Measurements from ENCODE around the gene SERAC1.

SERAC1 gene

DNA sequence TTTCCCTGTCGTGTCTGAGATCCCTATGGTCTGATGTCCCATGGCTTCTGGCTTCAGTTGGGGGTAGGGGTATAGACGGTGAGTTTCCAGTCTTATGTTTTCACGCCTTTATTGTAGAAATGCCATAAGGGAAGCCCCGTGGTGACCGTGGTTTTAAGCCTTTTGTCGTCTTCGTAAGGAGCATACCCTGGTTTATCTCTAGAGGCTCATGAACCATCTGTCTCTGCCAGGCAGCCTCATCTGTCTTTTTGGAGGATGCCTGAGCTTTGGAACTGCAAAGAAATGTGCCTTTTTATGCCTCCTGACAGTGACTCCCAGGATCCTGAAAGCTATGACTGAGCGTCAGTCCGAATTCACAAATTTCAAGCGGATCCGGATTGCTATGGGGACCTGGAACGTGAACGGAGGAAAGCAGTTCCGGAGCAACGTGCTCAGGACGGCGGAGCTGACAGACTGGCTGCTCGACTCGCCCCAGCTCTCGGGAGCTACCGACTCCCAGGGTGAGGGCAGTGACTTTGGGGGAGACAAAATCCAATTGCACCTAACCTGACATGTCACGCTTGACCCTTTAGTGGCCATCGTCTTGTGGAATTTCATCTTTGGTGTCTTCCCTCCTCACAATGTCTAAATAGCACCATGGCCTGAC lies 101.8 kb downstream of the SERAC1 start:
- Histone ChIP-seq H4K20me1 (ENCODE audit: insufficient read depth, low read length) (no peaks in the 10 kb centered on the region), H3K27ac (ENCODE audit: low read depth, low read length, poor library complexity, severe bottlenecking) (no peak overlapping the region), H3K9ac (ENCODE audit: low read length) (no peak overlapping the region), H3K4me1 (ENCODE audit: insufficient read depth, low read length, severe bottlenecking) (no peaks in the 10 kb centered on the region), H3K79me2 (ENCODE audit: insufficient read depth, low read length) (no peaks in the 10 kb centered on the region), H3K9me3 (ENCODE audit: low read length) (no peaks in the 10 kb centered on the region), H3F3A (ENCODE audit: insufficient read depth, low read length) (no peaks in the 10 kb centered on the region), H3K9me2 (ENCODE audit: low read depth, low read length) (no peaks in the 10 kb centered on the region), H3K36me3 (ENCODE audit: insufficient read depth, low read length) (no peaks in the 10 kb centered on the region), H3K27me3 (ENCODE audit: insufficient read depth, low read length) (peaks cover 5% of the 10 kb centered on the region; the same call in 1 of the 2 replicates), H3K4me2 (ENCODE audit: low read length) (no peak overlapping the region), H2AFZ (ENCODE audit: low read length) (no peak overlapping the region), H3K4me3 (ENCODE audit: low read depth, low read length, poor library complexity, severe bottlenecking) (no peak overlapping the region)
- TF ChIP-seq, protein P1, sequence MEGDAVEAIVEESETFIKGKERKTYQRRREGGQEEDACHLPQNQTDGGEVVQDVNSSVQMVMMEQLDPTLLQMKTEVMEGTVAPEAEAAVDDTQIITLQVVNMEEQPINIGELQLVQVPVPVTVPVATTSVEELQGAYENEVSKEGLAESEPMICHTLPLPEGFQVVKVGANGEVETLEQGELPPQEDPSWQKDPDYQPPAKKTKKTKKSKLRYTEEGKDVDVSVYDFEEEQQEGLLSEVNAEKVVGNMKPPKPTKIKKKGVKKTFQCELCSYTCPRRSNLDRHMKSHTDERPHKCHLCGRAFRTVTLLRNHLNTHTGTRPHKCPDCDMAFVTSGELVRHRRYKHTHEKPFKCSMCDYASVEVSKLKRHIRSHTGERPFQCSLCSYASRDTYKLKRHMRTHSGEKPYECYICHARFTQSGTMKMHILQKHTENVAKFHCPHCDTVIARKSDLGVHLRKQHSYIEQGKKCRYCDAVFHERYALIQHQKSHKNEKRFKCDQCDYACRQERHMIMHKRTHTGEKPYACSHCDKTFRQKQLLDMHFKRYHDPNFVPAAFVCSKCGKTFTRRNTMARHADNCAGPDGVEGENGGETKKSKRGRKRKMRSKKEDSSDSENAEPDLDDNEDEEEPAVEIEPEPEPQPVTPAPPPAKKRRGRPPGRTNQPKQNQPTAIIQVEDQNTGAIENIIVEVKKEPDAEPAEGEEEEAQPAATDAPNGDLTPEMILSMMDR (IDR thresholded peaks at IDR 0.05; ENCODE audit: low read length): no peak
- no peak for TF ChIP-seq EZH2 (IDR thresholded peaks at IDR 0.05; ENCODE audit: borderline replicate concordance, low read length)

DNA sequence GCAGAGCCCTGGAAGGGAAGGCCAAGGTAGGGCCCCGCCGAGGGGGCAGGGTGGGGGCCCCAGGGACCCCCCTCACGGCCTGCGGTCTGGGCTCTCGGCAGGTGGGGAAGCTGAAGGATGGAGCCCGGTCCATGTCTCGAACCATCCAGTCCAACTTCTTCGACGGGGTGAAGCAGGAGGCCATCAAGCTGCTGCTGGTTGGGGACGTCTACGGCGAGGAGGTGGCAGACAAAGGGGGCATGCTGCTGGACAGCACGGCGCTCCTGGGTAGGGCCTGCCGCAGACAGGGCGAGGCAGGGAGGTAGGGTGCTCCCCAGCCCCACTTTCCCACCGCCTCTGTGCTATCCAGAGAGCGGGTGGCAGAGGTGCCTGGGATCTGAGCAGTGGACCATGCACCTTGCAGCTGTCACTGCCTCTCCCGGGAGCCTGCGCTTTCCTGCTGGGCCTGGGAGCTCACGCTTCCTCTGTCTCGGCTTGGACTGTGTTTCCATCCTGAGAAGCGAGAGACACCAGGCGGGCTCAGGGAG lies 103.3 kb downstream of the SERAC1 start:
- Histone ChIP-seq H3K27me3 (ENCODE audit: insufficient read depth, low read length) (peaks cover 5% of the 10 kb centered on the region; the same call in 1 of the 2 replicates), H3K9ac (ENCODE audit: low read length) (no peak overlapping the region), H4K20me1 (ENCODE audit: insufficient read depth, low read length) (no peaks in the 10 kb centered on the region), H3K4me1 (ENCODE audit: insufficient read depth, low read length, severe bottlenecking) (no peaks in the 10 kb centered on the region), H3K27ac (ENCODE audit: low read depth, low read length, poor library complexity, severe bottlenecking) (no peak overlapping the region), H3K9me2 (ENCODE audit: low read depth, low read length) (no peaks in the 10 kb centered on the region), H3K9me3 (ENCODE audit: low read length) (no peaks in the 10 kb centered on the region), H2AFZ (ENCODE audit: low read length) (no peak overlapping the region), H3K79me2 (ENCODE audit: insufficient read depth, low read length) (no peaks in the 10 kb centered on the region), H3K4me3 (ENCODE audit: low read depth, low read length, poor library complexity, severe bottlenecking) (no peak overlapping the region), H3K4me2 (ENCODE audit: low read length) (no peak overlapping the region), H3K36me3 (ENCODE audit: insufficient read depth, low read length) (no peaks in the 10 kb centered on the region), H3F3A (ENCODE audit: insufficient read depth, low read length) (no peaks in the 10 kb centered on the region)
- TF ChIP-seq EZH2 (IDR thresholded peaks at IDR 0.05; ENCODE audit: borderline replicate concordance, low read length): no peak
- TF ChIP-seq, protein P1 (IDR thresholded peaks at IDR 0.05; ENCODE audit: low read length): no peak

DNA sequence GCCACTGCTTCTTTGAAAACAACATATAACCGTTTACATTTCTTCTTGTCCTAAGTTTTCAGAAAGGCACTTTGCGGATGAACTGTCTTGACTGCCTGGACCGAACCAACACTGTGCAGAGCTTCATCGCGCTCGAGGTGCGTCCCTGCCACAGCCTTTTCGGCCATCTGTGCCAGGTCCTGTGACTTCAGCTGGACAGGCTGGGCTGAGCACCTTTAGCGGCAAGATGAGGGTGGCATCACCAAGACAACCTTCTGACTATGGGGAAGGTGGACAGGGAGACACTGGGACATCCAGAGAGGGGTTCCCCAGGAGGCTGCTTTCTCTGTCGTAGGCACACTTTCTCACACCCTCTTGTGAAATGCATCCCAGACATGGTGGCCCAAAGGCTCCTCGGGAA lies 104.3 kb downstream of the SERAC1 start:
- no peaks in the 10 kb centered on the region for H3K4me1 ChIP-seq (ENCODE audit: insufficient read depth, low read length, severe bottlenecking)
- no peak overlapping the region for H2AFZ ChIP-seq (ENCODE audit: low read length)

More for the DNA sequence above, 104.3 kb downstream of the SERAC1 start:
- Histone ChIP-seq H3K4me3 (ENCODE audit: low read depth, low read length, poor library complexity, severe bottlenecking) (no peak overlapping the region), H3F3A (ENCODE audit: insufficient read depth, low read length) (no peaks in the 10 kb centered on the region), H3K4me2 (ENCODE audit: low read length) (no peak overlapping the region), H3K27me3 (ENCODE audit: insufficient read depth, low read length) (peaks cover 5% of the 10 kb centered on the region; the same call in 1 of the 2 replicates), H3K36me3 (ENCODE audit: insufficient read depth, low read length) (no peaks in the 10 kb centered on the region), H3K9me3 (ENCODE audit: low read length) (no peaks in the 10 kb centered on the region), H3K9me2 (ENCODE audit: low read depth, low read length) (no peaks in the 10 kb centered on the region), H4K20me1 (ENCODE audit: insufficient read depth, low read length) (no peaks in the 10 kb centered on the region), H3K79me2 (ENCODE audit: insufficient read depth, low read length) (no peaks in the 10 kb centered on the region), H3K9ac (ENCODE audit: low read length) (no peak overlapping the region), H3K27ac (ENCODE audit: low read depth, low read length, poor library complexity, severe bottlenecking) (no peak overlapping the region)
- no peak for TF ChIP-seq EZH2 (IDR thresholded peaks at IDR 0.05; ENCODE audit: borderline replicate concordance, low read length)
- TF ChIP-seq, protein P1 (IDR thresholded peaks at IDR 0.05; ENCODE audit: low read length): no peak
